ENCODE data around the gene RREB1.
A peak's percentile ranks its signal among the peaks of the same experiment; 100 is the strongest.

The RREB1 gene

GRCh38 chr6:7260291-7261031, 152.7 kb downstream of the RREB1 start:
- POLR2A ChIA-PET: interaction anchor here (1.0 to 1.6 kb wide), 3 partner anchors 11 to 129 kb away, joined by 3 to 6 read pairs (median 3); partner anchors contain the start of genes CAGE1 and RIOK1
- Histone ChIP-seq H3K4me1 (ENCODE audit: control insufficient read depth, insufficient read depth, low read length) (peaks cover 2% of the 10 kb centered on the region; the same call in 1 of the 2 replicates), H3K36me3 (ENCODE audit: control insufficient read depth in 2 of 2, insufficient read depth in 1 of 2, low read length in 2 of 2) (no peaks in the 10 kb centered on the region), H3K9me3 (ENCODE audit: control insufficient read depth, insufficient read depth, low read depth, low read length) (no peaks in the 10 kb centered on the region), H3K27ac (ENCODE audit: extremely low read depth, low read depth, low read length) (peak overlapping the region; percentile 27; the same call in 1 of the 2 replicates), H3K4me3 (ENCODE audit: low read depth, low read length) (peak overlapping the region; percentile 60)
- TF ChIP-seq ZFHX2 (tag by site-specific recombination; conservative IDR thresholded peaks at IDR 0.05) (peak; percentile 53), ZBTB48 (tag by site-specific recombination; IDR thresholded peaks at IDR 0.05) (peak; percentile 70; the same call in 1 of the 2 replicates), ZNF549 (tag by site-specific recombination; IDR thresholded peaks at IDR 0.05) (no peak), EGR2 (tag by site-specific recombination; IDR thresholded peaks at IDR 0.05; ENCODE audit: low read depth) (0 out of 2 replicates have a peak, but pooled peaks have one; percentile 11), ZFP69B (tag by site-specific recombination; IDR thresholded peaks at IDR 0.05) (0 out of 2 replicates have a peak, but pooled peaks have one; percentile 11)
- CTCF ChIA-PET: interaction anchor here (0.6 to 3.2 kb wide), 5 partner anchors 13 to 536 kb away, joined by 3 to 15 read pairs (median 3); no protein-coding TSS in a partner anchor

GRCh38 chr6:7261032-7261841, 153.5 kb downstream of the RREB1 start:
- no peaks in the 10 kb centered on the region for H3K36me3 ChIP-seq (ENCODE audit: control insufficient read depth in 2 of 2, insufficient read depth in 1 of 2, low read length in 2 of 2)
- H3K9me3 ChIP-seq (ENCODE audit: control insufficient read depth, insufficient read depth, low read depth, low read length): no peaks in the 10 kb centered on the region
- ChIA-PET CTCF (interaction anchor here (0.6 to 3.2 kb wide), 6 partner anchors 15 to 354 kb away, joined by 3 to 15 read pairs (median 4); no protein-coding TSS in a partner anchor), POLR2A (interaction anchor here (0.5 to 1.6 kb wide), 6 partner anchors 12 to 965 kb away, joined by 3 to 6 read pairs (median 3); partner anchors contain the start of genes CAGE1 and RIOK1)
- H3K4me1 ChIP-seq (ENCODE audit: control insufficient read depth, insufficient read depth, low read length): peaks cover 2% of the 10 kb centered on the region; the same call in 1 of the 2 replicates
- peak overlapping the region; percentile 27; the same call in 1 of the 2 replicates for H3K27ac ChIP-seq (ENCODE audit: extremely low read depth, low read depth, low read length)
- H3K4me3 ChIP-seq (ENCODE audit: low read depth, low read length): peak overlapping the region; percentile 60
- TF ChIP-seq ZNF544 (tag by site-specific recombination; IDR thresholded peaks at IDR 0.05): no peak
- TF ChIP-seq YY2 (tag by site-specific recombination; IDR thresholded peaks at IDR 0.05): peak; percentile 40; the same call in 1 of the 2 replicates
- peak; percentile 85 for TF ChIP-seq ZXDB (tag by site-specific recombination; IDR thresholded peaks at IDR 0.05)
- no peak for TF ChIP-seq ZNF398 (tag by site-specific recombination; IDR thresholded peaks at IDR 0.05)
- TF ChIP-seq SP2 (tag by site-specific recombination; IDR thresholded peaks at IDR 0.05): peak; percentile 76
- peak; percentile 91 for TF ChIP-seq ZNF600 (tag by site-specific recombination; IDR thresholded peaks at IDR 0.05)
- no peak for TF ChIP-seq ZNF121 (tag by site-specific recombination; IDR thresholded peaks at IDR 0.05)
- 0 out of 2 replicates have a peak, but pooled peaks have one; percentile 41 for TF ChIP-seq ZNF629 (tag by site-specific recombination; IDR thresholded peaks at IDR 0.05)
- peak; percentile 74; the same call in 1 of the 2 replicates for TF ChIP-seq YY1 (tag by site-specific recombination; IDR thresholded peaks at IDR 0.05)
- no peak for TF ChIP-seq ZFP41 (tag by site-specific recombination; IDR thresholded peaks at IDR 0.05; ENCODE audit: borderline replicate concordance)
- TF ChIP-seq ZBTB17 (tag by site-specific recombination; IDR thresholded peaks at IDR 0.05): peak; percentile 90
- TF ChIP-seq ZNF707 (tag by site-specific recombination; IDR thresholded peaks at IDR 0.05): no peak
- TF ChIP-seq ZBTB8A (tag by site-specific recombination; IDR thresholded peaks at IDR 0.05): peak; percentile 63
- peak; percentile 33; the same call in 1 of the 2 replicates for TF ChIP-seq PATZ1 (tag by site-specific recombination; IDR thresholded peaks at IDR 0.05)
- 0 out of 2 replicates have a peak, but pooled peaks have one; percentile 16 for TF ChIP-seq TRIM28 (IDR thresholded peaks at IDR 0.05; ENCODE audit: borderline replicate concordance, low read length)
- no peak for TF ChIP-seq ZNF266 (tag by site-specific recombination; IDR thresholded peaks at IDR 0.05; ENCODE audit: low read depth)
- no peak for TF ChIP-seq ZNF791 (tag by site-specific recombination; IDR thresholded peaks at IDR 0.05)
- TF ChIP-seq ZBTB26 (tag by site-specific recombination; optimal IDR thresholded peaks at IDR 0.05): peak; percentile 36
- peak; percentile 85; the same call in 1 of the 2 replicates for TF ChIP-seq ZNF777 (tag by site-specific recombination; IDR thresholded peaks at IDR 0.05; ENCODE audit: borderline replicate concordance)
- TF ChIP-seq ZNF501 (tag by site-specific recombination; IDR thresholded peaks at IDR 0.05): peak; percentile 39; the same call in 1 of the 2 replicates
- no peak for TF ChIP-seq ZFP3 (tag by site-specific recombination; IDR thresholded peaks at IDR 0.05; ENCODE audit: low read depth)
- peak; percentile 53; the same call in 1 of the 2 replicates for TF ChIP-seq KLF8 (tag by site-specific recombination; IDR thresholded peaks at IDR 0.05)
- peak; percentile 50; the same call in 1 of the 2 replicates for TF ChIP-seq ZEB2 (tag by site-specific recombination; IDR thresholded peaks at IDR 0.05)
